Stimulated activated naive B cell treated with anti-CD40 and anti-IgM and Interleukin-4, amounts not matched to agents 10 μg/mL and 1 μg/mL and 100 μg/mL, for 72 hours (primary cell): ENCODE data around the gene CDKN1C.

Source experiments
- ATAC-seq, 2 donors: fragments of 150-1000 bp; cut with Tn5 transposase; replicated peaks; 2 replicates each; pipeline ENCODE4 v1.10.0; 2021; ENCODE audit warnings: moderate library complexity in 1 of 2
- DNase-seq: peaks from one replicate; pipeline ENCODE4 v3.0.0; 2021
- H3K27ac Mint-ChIP-seq: one replicate; pipeline ENCODE4 v1.8.0; 2022; ENCODE audit warnings: mild to moderate bottlenecking, mixed read lengths
- H3K27me3 Mint-ChIP-seq, 2 donors: one replicate each; pipeline ENCODE4 v1.8.0; 2022; ENCODE audit warnings: mixed read lengths in 2 of 2
- H3K36me3 Mint-ChIP-seq, 2 donors: one replicate each; pipeline ENCODE4 v1.8.0; 2022; ENCODE audit warnings: mixed read lengths in 2 of 2, mild to moderate bottlenecking in 1 of 2
- H3K4me1 Mint-ChIP-seq, 2 donors: one replicate each; pipeline ENCODE4 v1.8.0; 2022; ENCODE audit warnings: mixed read lengths in 2 of 2, mild to moderate bottlenecking in 1 of 2
- H3K4me3 Mint-ChIP-seq, 2 donors: one replicate each; pipeline ENCODE4 v1.8.0; 2022; ENCODE audit warnings: mild to moderate bottlenecking in 2 of 2, mixed read lengths in 2 of 2, moderate library complexity in 1 of 2
- H3K9me3 Mint-ChIP-seq, 2 donors: one replicate each; pipeline ENCODE4 v1.8.0; 2022; ENCODE audit warnings: mixed read lengths in 2 of 2, mild to moderate bottlenecking in 1 of 2

The CDKN1C gene

GRCh38 chr11:2868506-2869133, 17.0 kb downstream of the CDKN1C start:
- Mint-ChIP-seq H3K4me1 (peaks cover 2 to 23% of the 10 kb centered on the region in 2 donors), H3K27me3 (peaks cover 52 to 74% of the 10 kb centered on the region in 2 donors), H3K9me3 (no peaks in the 10 kb centered on the region), H3K27ac (no peak overlapping the region), H3K36me3 (peaks cover 0 to 3% of the 10 kb centered on the region in 2 donors), H3K4me3 (peak overlapping the region; percentile 76 to 81)
- ATAC-seq (no peak), DNase-seq (no peak)

- Mint-ChIP-seq H3K27me3 (peaks cover 59 to 81% of the 10 kb centered on the region in 2 donors), H3K4me3 (peak overlapping the region; percentile 62 to 76), H3K27ac (no peak overlapping the region)
Measured at GRCh38 chr11:2867722-2868505, 17.7 kb downstream of the CDKN1C start.

GRCh38 chr11:2867142-2867541, 18.4 kb downstream of the CDKN1C start:
- DNase-seq = no peak
- no peak for ATAC-seq
- H3K27ac Mint-ChIP-seq = peak overlapping the region; percentile 51
- H3K9me3 Mint-ChIP-seq = no peaks in the 10 kb centered on the region
- H3K4me1 Mint-ChIP-seq = peaks cover 4 to 23% of the 10 kb centered on the region in 2 donors
- peaks cover 0 to 3% of the 10 kb centered on the region in 2 donors for H3K36me3 Mint-ChIP-seq
- peak overlapping the region in 1 of 2 donors; percentile 4 for H3K4me3 Mint-ChIP-seq
- H3K27me3 Mint-ChIP-seq = peaks cover 59 to 80% of the 10 kb centered on the region in 2 donors

More at GRCh38 chr11:2867722-2868505, 17.7 kb downstream of the CDKN1C start:
- Mint-ChIP-seq H3K36me3 (peaks cover 0 to 3% of the 10 kb centered on the region in 2 donors), H3K9me3 (no peaks in the 10 kb centered on the region), H3K4me1 (peaks cover 4 to 23% of the 10 kb centered on the region in 2 donors)
- peak; percentile 38 to 42 for ATAC-seq
- DNase-seq = no peak

GRCh38 chr11:2865922-2866577, 19.5 kb downstream of the CDKN1C start:
- ATAC-seq (no peak), DNase-seq (no peak)
- Mint-ChIP-seq H3K27ac (no peak overlapping the region), H3K36me3 (peaks cover 0 to 3% of the 10 kb centered on the region in 2 donors), H3K4me3 (no peak overlapping the region), H3K4me1 (peaks cover 4 to 26% of the 10 kb centered on the region in 2 donors), H3K9me3 (no peaks in the 10 kb centered on the region), H3K27me3 (peaks cover 55 to 78% of the 10 kb centered on the region in 2 donors)

GRCh38 chr11:2864901-2865300, 20.7 kb downstream of the CDKN1C start:
- peaks cover 8 to 35% of the 10 kb centered on the region in 2 donors for H3K4me1 Mint-ChIP-seq
- DNase-seq = no peak
- H3K36me3 Mint-ChIP-seq = peaks cover 0 to 3% of the 10 kb centered on the region in 2 donors
- no peak for ATAC-seq
- H3K4me3 Mint-ChIP-seq = no peak overlapping the region
- no peak overlapping the region for H3K27ac Mint-ChIP-seq
- H3K9me3 Mint-ChIP-seq = no peaks in the 10 kb centered on the region
- H3K27me3 Mint-ChIP-seq = peaks cover 56 to 76% of the 10 kb centered on the region in 2 donors

- H3K27me3 Mint-ChIP-seq = peaks cover 56 to 74% of the 10 kb centered on the region in 2 donors
- peaks cover 6 to 26% of the 10 kb centered on the region in 2 donors for H3K4me1 Mint-ChIP-seq
- H3K4me3 Mint-ChIP-seq = no peak overlapping the region
- ATAC-seq = no peak
- H3K36me3 Mint-ChIP-seq = peaks cover 0 to 3% of the 10 kb centered on the region in 2 donors
- H3K27ac Mint-ChIP-seq = no peak overlapping the region
- no peaks in the 10 kb centered on the region for H3K9me3 Mint-ChIP-seq
- DNase-seq = no peak
Measured at GRCh38 chr11:2863276-2863618, 22.3 kb downstream of the CDKN1C start.

GRCh38 chr11:2862395-2863275, 22.9 kb downstream of the CDKN1C start:
- ATAC-seq = no peak
- DNase-seq = no peak
- no peak overlapping the region for H3K27ac Mint-ChIP-seq
- H3K4me3 Mint-ChIP-seq = no peak overlapping the region
- H3K27me3 Mint-ChIP-seq = peaks cover 56 to 68% of the 10 kb centered on the region in 2 donors
- no peaks in the 10 kb centered on the region for H3K9me3 Mint-ChIP-seq
- H3K36me3 Mint-ChIP-seq = peaks cover 0 to 3% of the 10 kb centered on the region in 2 donors
- peaks cover 6 to 20% of the 10 kb centered on the region in 2 donors for H3K4me1 Mint-ChIP-seq

- Mint-ChIP-seq H3K27me3 (peaks cover 43 to 52% of the 10 kb centered on the region in 2 donors), H3K4me1 (peaks cover 6 to 17% of the 10 kb centered on the region in 2 donors), H3K36me3 (no peaks in the 10 kb centered on the region), H3K4me3 (peak overlapping the region in 1 of 2 donors; percentile 4), H3K27ac (peak overlapping the region; percentile 81), H3K9me3 (no peaks in the 10 kb centered on the region)
- ATAC-seq (peak; percentile 90 to 95), DNase-seq (peak; percentile 51)
Measured at GRCh38 chr11:2860636-2861035, 24.9 kb downstream of the CDKN1C start.

GRCh38 chr11:2859699-2860037, 25.9 kb downstream of the CDKN1C start:
- H3K4me3 Mint-ChIP-seq = no peak overlapping the region
- no peaks in the 10 kb centered on the region for H3K36me3 Mint-ChIP-seq
- H3K27ac Mint-ChIP-seq = no peak overlapping the region
- peaks cover 6 to 17% of the 10 kb centered on the region in 2 donors for H3K4me1 Mint-ChIP-seq
- no peak for ATAC-seq
- no peaks in the 10 kb centered on the region for H3K9me3 Mint-ChIP-seq
- DNase-seq = no peak
- H3K27me3 Mint-ChIP-seq = peaks cover 38 to 49% of the 10 kb centered on the region in 2 donors

- Mint-ChIP-seq H3K36me3 (peaks cover 0 to 2% of the 10 kb centered on the region in 2 donors), H3K9me3 (no peaks in the 10 kb centered on the region), H3K4me3 (no peak overlapping the region), H3K27me3 (peaks cover 38 to 48% of the 10 kb centered on the region in 2 donors), H3K4me1 (peaks cover 6 to 13% of the 10 kb centered on the region in 2 donors), H3K27ac (no peak overlapping the region)
- ATAC-seq = no peak
- DNase-seq = no peak
Measured at GRCh38 chr11:2858995-2859698, 26.4 kb downstream of the CDKN1C start.

- peaks cover 4 to 12% of the 10 kb centered on the region in 2 donors for H3K4me1 Mint-ChIP-seq
- DNase-seq (no peak), ATAC-seq (no peak)
- H3K27ac Mint-ChIP-seq = no peak overlapping the region
- H3K27me3 Mint-ChIP-seq = peaks cover 29 to 35% of the 10 kb centered on the region in 2 donors
- H3K4me3 Mint-ChIP-seq = no peak overlapping the region
- peaks cover 0 to 2% of the 10 kb centered on the region in 2 donors for H3K36me3 Mint-ChIP-seq
- H3K9me3 Mint-ChIP-seq = no peaks in the 10 kb centered on the region
Measured at GRCh38 chr11:2857918-2858317, 27.7 kb downstream of the CDKN1C start.

GRCh38 chr11:2857276-2857675, 28.3 kb downstream of the CDKN1C start:
- no peak for ATAC-seq
- H3K36me3 Mint-ChIP-seq = peaks cover 0 to 2% of the 10 kb centered on the region in 2 donors
- H3K9me3 Mint-ChIP-seq = no peaks in the 10 kb centered on the region
- H3K4me1 Mint-ChIP-seq = peaks cover 4 to 12% of the 10 kb centered on the region in 2 donors
- DNase-seq = no peak
- H3K27ac Mint-ChIP-seq = no peak overlapping the region
- H3K4me3 Mint-ChIP-seq = no peak overlapping the region
- peaks cover 29 to 35% of the 10 kb centered on the region in 2 donors for H3K27me3 Mint-ChIP-seq

GRCh38 chr11:2855162-2855561, 30.4 kb downstream of the CDKN1C start:
- H3K4me3 Mint-ChIP-seq = no peak overlapping the region
- H3K27me3 Mint-ChIP-seq = peaks cover 13 to 18% of the 10 kb centered on the region in 2 donors
- no peak overlapping the region for H3K27ac Mint-ChIP-seq
- ATAC-seq (no peak), DNase-seq (no peak)
- peaks cover 0 to 2% of the 10 kb centered on the region in 2 donors for H3K36me3 Mint-ChIP-seq
- H3K4me1 Mint-ChIP-seq = no peaks in the 10 kb centered on the region
- no peaks in the 10 kb centered on the region for H3K9me3 Mint-ChIP-seq
